Testis (tissue), 2 donors: ENCODE measurements around the gene BLVRA.

Experiments
- CTCF ChIP-seq, 3 experiments: fragments of 450-650 bp in 2 of 3; fragments of 200-600 bp in 1 of 3; sonication (generic) in 1 of 3; IDR thresholded peaks; one replicate each; pipeline ENCODE4 v1.5.1; 2016 to 2019; ENCODE audit warnings: antibody characterized with exemption in 3 of 3, mild to moderate bottlenecking in 2 of 3, moderate library complexity in 1 of 3
- POLR2A ChIP-seq: fragments of 450-650 bp; IDR thresholded peaks from one replicate; pipeline ENCODE4 v1.6.1; 2017; ENCODE audit warnings: antibody characterized with exemption, mild to moderate bottlenecking, moderate library complexity

GRCh38 chr7:43752411-43752810, 6.1 kb upstream of the BLVRA start:
- TF ChIP-seq POLR2A (no peak), CTCF (IDR thresholded peaks at IDR 0.05) (no peak)
